ENCODE results near the gene LMX1B. TPM values are rescaled to one million over a fixed set of nuclear protein-coding genes. Genes with fewer than 3 reads are reported as not detected.
"Not testable (repeated sequence)": the region's sequence is repeated elsewhere in the genome, so short reads cannot be mapped to it uniquely, and the experiment has no call there.

The LMX1B gene
- total and polyA plus RNA-seq, 2 of the 4 experiments (the other 2 are of a cell fraction), result not detected

- in situ Hi-C loops (cut with MboI; ENCODE audit: low sequenced_read_pairs) (no loop called here), dilution Hi-C loops (cut with HindIII; ENCODE audit: low sequenced_read_pairs, unreplicated experiment) (no loop called here), intact Hi-C loops (cut with micrococcal nuclease) (no loop called here)
- Histone ChIP-seq H3K79me1 (ENCODE audit: low read depth in 1 of 2, low read length in 2 of 2) (no peaks in the 10 kb centered on the region), H2BK120ac (ENCODE audit: low read depth, low read length) (no peak overlapping the region), H2BK5ac (ENCODE audit: low read depth, low read length, poor library complexity, severe bottlenecking) (no peak overlapping the region), H3K27ac (ENCODE audit: insufficient read depth, low read length) (no peak overlapping the region), H3K27me3 (ENCODE audit: control insufficient read depth, insufficient read depth, low read length) (peaks cover 79% of the 10 kb centered on the region), H3K56ac (ENCODE audit: extremely low read depth, insufficient read depth, low read length) (no peak overlapping the region), H2AK9ac (replicated peaks; ENCODE audit: low read depth, low read length, poor library complexity) (no peak overlapping the region), H3K4ac (ENCODE audit: low read depth, low read length) (no peak overlapping the region), H2AFZ (replicated peaks; ENCODE audit: low read length, poor library complexity) (no peak overlapping the region), H3K18ac (ENCODE audit: low read depth, low read length) (no peak overlapping the region), H3K9ac (ENCODE audit: low read depth, low read length) (no peak overlapping the region), H3K4me2 (ENCODE audit: low read depth, low read length) (no peak overlapping the region), H4K8ac (ENCODE audit: low read depth in 2 of 2, low read length in 2 of 2) (no peak overlapping the region), H4K91ac (ENCODE audit: insufficient read depth, low read depth, low read length) (no peak overlapping the region), H3K14ac (replicated peaks; ENCODE audit: low read depth, low read length) (no peak overlapping the region), H2AK5ac (ENCODE audit: low read depth, low read length) (no peak overlapping the region), H4K20me1 (ENCODE audit: insufficient read depth, low read length) (no peaks in the 10 kb centered on the region), H2BK20ac (ENCODE audit: low read depth, low read length) (no peak overlapping the region), H3K9me3 (ENCODE audit: control insufficient read depth, insufficient read depth, low read length) (no peaks in the 10 kb centered on the region), H4K5ac (ENCODE audit: low read depth, low read length) (no peak overlapping the region), H2BK15ac (ENCODE audit: low read depth, low read length) (no peak overlapping the region), H3K4me3 (ENCODE audit: insufficient read depth, low read depth, low read length) (no peak overlapping the region), H3K9me1 (ENCODE audit: insufficient read depth, low read length) (no peaks in the 10 kb centered on the region), H3K23ac (ENCODE audit: low read depth, low read length) (no peak overlapping the region), H3K36me3 (ENCODE audit: control insufficient read depth, insufficient read depth, low read length) (no peaks in the 10 kb centered on the region), H3K4me1 (ENCODE audit: control insufficient read depth, insufficient read depth, low read length) (no peaks in the 10 kb centered on the region)
- DNase-seq, result no peak
- ChIA-PET POLR2A (ENCODE audit: unreplicated experiment) (no interaction called here), CTCF (no interaction called here)
- ATAC-seq (ENCODE audit: low read depth), result no peak
- no TSS peak for BruUV-seq (replicated peaks)
- TF ChIP-seq, protein P1, sequence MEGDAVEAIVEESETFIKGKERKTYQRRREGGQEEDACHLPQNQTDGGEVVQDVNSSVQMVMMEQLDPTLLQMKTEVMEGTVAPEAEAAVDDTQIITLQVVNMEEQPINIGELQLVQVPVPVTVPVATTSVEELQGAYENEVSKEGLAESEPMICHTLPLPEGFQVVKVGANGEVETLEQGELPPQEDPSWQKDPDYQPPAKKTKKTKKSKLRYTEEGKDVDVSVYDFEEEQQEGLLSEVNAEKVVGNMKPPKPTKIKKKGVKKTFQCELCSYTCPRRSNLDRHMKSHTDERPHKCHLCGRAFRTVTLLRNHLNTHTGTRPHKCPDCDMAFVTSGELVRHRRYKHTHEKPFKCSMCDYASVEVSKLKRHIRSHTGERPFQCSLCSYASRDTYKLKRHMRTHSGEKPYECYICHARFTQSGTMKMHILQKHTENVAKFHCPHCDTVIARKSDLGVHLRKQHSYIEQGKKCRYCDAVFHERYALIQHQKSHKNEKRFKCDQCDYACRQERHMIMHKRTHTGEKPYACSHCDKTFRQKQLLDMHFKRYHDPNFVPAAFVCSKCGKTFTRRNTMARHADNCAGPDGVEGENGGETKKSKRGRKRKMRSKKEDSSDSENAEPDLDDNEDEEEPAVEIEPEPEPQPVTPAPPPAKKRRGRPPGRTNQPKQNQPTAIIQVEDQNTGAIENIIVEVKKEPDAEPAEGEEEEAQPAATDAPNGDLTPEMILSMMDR (conservative IDR thresholded peaks at IDR 0.05; ENCODE audit: low read depth, low read length), result no peak
- TF ChIP-seq NFE2L2 (IDR thresholded peaks at IDR 0.05; ENCODE audit: low read depth, low read length) (no peak), RFX5 (IDR thresholded peaks at IDR 0.05; ENCODE audit: low read depth, low read length) (no peak), FOS (IDR thresholded peaks at IDR 0.05; ENCODE audit: low read depth, low read length) (no peak), MAZ (IDR thresholded peaks at IDR 0.05; ENCODE audit: borderline replicate concordance, low read depth, low read length) (no peak), MAFK (IDR thresholded peaks at IDR 0.05; ENCODE audit: low read depth, low read length) (no peak), BHLHE40 (IDR thresholded peaks at IDR 0.05; ENCODE audit: low read depth, low read length) (no peak)
- 72% methylated on average over 2 of the region's 7 CpGs; no CpG with 5 or more reads in 1 of the 2 experiments for WGBS, 2 experiments (ENCODE audit: extremely low coverage in 2 of 2, insufficient read length in 1 of 2)
Measured at GRCh38 chr9:126654124-126654523, 40.4 kb downstream of the LMX1B start.

DNA sequence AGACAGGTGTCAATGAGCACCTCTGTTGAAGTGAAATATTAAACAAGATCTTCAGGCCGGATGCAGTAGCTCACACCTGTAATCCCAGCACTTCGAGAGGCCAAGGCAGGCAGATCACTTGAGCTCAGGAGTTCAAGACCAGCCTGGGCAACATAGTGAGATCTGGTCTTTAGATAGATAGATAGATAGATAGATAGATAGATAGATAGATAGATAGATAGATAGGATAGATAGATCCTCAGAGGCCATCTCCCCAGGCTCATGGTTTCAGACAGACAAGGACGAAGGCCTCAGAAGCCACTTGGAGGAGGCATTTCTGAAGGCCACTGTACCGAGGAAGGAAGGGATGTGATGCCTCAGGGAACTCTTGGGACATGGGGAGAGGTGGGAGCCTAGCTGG lies 42.5 kb downstream of the LMX1B start:
- WGBS, 2 experiments (ENCODE audit: extremely low coverage in 2 of 2, insufficient read length in 1 of 2), result 45% methylated on average over 3 of the region's 4 CpGs; no CpG with 5 or more reads in 1 of the 2 experiments
- H3K9me3 ChIP-seq (ENCODE audit: control insufficient read depth, insufficient read depth, low read length); H3K36me3 ChIP-seq (ENCODE audit: control insufficient read depth, insufficient read depth, low read length); H4K91ac ChIP-seq (ENCODE audit: insufficient read depth, low read depth, low read length); H3K9me1 ChIP-seq (ENCODE audit: insufficient read depth, low read length); H3K4me3 ChIP-seq (ENCODE audit: insufficient read depth, low read depth, low read length); H3K4ac ChIP-seq (ENCODE audit: low read depth, low read length); ATAC-seq (ENCODE audit: low read depth); H4K8ac ChIP-seq (ENCODE audit: low read depth in 2 of 2, low read length in 2 of 2); H3K14ac ChIP-seq (replicated peaks; ENCODE audit: low read depth, low read length); H3K4me1 ChIP-seq (ENCODE audit: control insufficient read depth, insufficient read depth, low read length); intact Hi-C loops (cut with micrococcal nuclease); H3K4me2 ChIP-seq (ENCODE audit: low read depth, low read length); H2AK5ac ChIP-seq (ENCODE audit: low read depth, low read length); H2BK5ac ChIP-seq (ENCODE audit: low read depth, low read length, poor library complexity, severe bottlenecking); H4K5ac ChIP-seq (ENCODE audit: low read depth, low read length); H3K27ac ChIP-seq (ENCODE audit: insufficient read depth, low read length); H2AFZ ChIP-seq (replicated peaks; ENCODE audit: low read length, poor library complexity); POLR2A ChIA-PET (ENCODE audit: unreplicated experiment); H2BK120ac ChIP-seq (ENCODE audit: low read depth, low read length); H3K9ac ChIP-seq (ENCODE audit: low read depth, low read length); H3K56ac ChIP-seq (ENCODE audit: extremely low read depth, insufficient read depth, low read length); H3K23ac ChIP-seq (ENCODE audit: low read depth, low read length); DNase-seq; H4K20me1 ChIP-seq (ENCODE audit: insufficient read depth, low read length); H2BK20ac ChIP-seq (ENCODE audit: low read depth, low read length); H3K79me1 ChIP-seq (ENCODE audit: low read depth in 1 of 2, low read length in 2 of 2); BruUV-seq (replicated peaks); CTCF ChIA-PET; H2AK9ac ChIP-seq (replicated peaks; ENCODE audit: low read depth, low read length, poor library complexity); H2BK15ac ChIP-seq (ENCODE audit: low read depth, low read length); H3K18ac ChIP-seq (ENCODE audit: low read depth, low read length); dilution Hi-C loops (cut with HindIII; ENCODE audit: low sequenced_read_pairs, unreplicated experiment); in situ Hi-C loops (cut with MboI; ENCODE audit: low sequenced_read_pairs): not testable (repeated sequence)
- peaks cover 66% of the 10 kb centered on the region for H3K27me3 ChIP-seq (ENCODE audit: control insufficient read depth, insufficient read depth, low read length)

All from IMR-90 (cell line).